ENCODE measurements around the gene SHISAL1.

The SHISAL1 gene

DNA sequence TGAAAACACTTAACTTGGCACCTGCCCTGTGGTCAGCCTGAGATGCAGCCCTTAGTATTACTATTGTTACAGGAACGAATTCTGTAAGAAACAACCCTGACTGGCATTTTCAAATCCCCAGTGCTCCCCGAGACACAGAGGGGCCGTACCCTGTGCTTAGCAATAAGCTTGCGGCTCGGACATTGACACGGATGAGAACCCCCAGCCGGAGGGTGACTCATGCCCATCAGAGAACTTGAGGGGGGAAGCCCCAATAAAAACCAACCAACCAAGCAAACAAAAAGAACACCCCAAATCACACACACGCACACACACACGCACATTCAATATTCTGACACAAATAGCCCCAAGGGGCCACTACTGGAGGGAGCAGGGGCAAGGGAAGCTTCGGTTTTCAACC is 63.8 kb downstream of the SHISAL1 start:
- TF ChIP-seq, protein P1, sequence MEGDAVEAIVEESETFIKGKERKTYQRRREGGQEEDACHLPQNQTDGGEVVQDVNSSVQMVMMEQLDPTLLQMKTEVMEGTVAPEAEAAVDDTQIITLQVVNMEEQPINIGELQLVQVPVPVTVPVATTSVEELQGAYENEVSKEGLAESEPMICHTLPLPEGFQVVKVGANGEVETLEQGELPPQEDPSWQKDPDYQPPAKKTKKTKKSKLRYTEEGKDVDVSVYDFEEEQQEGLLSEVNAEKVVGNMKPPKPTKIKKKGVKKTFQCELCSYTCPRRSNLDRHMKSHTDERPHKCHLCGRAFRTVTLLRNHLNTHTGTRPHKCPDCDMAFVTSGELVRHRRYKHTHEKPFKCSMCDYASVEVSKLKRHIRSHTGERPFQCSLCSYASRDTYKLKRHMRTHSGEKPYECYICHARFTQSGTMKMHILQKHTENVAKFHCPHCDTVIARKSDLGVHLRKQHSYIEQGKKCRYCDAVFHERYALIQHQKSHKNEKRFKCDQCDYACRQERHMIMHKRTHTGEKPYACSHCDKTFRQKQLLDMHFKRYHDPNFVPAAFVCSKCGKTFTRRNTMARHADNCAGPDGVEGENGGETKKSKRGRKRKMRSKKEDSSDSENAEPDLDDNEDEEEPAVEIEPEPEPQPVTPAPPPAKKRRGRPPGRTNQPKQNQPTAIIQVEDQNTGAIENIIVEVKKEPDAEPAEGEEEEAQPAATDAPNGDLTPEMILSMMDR (IDR thresholded peaks at IDR 0.05; ENCODE audit: insufficient read depth, missing control alignments) = no peak
- no peak for FAIRE-seq
- DNase-seq (ENCODE audit: insufficient read length, low spot score) = no peak

DNA sequence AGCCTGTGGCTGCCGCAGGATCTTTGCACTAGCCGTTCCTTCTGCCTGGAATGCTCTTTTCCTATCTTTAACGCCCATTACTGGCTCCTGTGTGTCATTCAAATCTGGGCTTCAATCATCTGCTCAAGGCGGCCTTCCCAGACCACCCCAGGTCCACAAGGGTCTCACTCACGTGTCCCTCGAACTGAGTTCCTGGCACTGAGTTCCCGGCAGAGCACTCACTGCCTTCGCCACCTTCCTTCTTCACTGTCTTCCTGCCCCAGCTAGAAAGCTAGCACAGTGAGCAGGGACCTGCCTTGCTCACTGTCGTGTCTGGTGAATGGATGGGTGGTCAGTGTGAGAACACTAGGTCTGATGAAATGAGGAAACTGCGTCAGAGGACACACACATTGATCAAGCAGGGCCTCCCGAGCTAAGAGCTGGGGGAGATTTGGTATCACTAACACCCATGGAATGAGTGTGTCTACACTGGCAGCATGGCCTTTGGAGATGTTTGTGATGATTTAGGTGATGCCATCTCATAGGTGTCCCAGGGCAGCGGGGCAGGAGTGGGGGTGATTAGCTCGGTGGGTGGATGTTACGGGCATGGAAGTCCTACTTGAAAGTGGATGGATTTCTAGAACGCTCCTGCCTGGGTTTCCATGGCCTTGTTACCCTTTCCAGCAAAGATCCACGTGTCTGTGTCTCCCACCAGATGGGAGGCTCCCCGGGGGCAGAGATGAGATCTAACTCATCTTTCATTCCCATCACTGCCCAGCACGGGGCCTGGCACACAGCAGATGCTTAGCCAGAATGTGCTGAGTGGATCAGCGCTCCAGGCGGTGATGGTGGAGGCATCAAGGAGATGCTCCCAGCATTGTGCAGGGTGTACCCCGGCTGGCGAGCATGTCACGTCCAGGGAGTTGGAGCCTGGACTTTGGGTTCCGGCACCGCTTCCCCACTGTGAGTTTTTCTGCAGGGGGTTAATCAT is 64.5 kb downstream of the SHISAL1 start:
- DNase-seq (ENCODE audit: insufficient read length, low spot score) (no peak), FAIRE-seq (no peak)
- TF ChIP-seq, protein P1 (IDR thresholded peaks at IDR 0.05; ENCODE audit: insufficient read depth, missing control alignments) = no peak

DNA sequence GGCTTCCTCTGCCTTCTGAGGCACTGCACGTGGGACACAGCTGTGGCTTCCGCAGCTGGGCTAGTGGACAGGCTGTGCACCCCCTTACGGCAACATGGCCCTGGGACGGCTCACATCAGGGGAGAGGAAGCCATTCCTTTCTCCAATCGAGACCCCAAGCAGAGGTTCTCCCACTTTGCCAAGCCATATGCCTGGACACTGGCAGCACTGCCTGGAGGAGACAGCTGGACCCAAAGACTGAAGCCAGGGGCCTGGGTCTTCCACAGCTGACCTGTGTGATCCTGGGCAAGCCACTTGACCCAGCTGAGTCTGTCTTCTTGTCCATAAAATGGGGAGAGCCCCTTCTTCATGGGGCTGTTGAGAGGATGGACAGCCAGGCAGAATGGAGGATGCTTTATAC is 65.4 kb downstream of the SHISAL1 start:
- TF ChIP-seq, protein P1 (IDR thresholded peaks at IDR 0.05; ENCODE audit: insufficient read depth, missing control alignments) = no peak
- DNase-seq (ENCODE audit: insufficient read length, low spot score) (no peak), FAIRE-seq (no peak)

DNA sequence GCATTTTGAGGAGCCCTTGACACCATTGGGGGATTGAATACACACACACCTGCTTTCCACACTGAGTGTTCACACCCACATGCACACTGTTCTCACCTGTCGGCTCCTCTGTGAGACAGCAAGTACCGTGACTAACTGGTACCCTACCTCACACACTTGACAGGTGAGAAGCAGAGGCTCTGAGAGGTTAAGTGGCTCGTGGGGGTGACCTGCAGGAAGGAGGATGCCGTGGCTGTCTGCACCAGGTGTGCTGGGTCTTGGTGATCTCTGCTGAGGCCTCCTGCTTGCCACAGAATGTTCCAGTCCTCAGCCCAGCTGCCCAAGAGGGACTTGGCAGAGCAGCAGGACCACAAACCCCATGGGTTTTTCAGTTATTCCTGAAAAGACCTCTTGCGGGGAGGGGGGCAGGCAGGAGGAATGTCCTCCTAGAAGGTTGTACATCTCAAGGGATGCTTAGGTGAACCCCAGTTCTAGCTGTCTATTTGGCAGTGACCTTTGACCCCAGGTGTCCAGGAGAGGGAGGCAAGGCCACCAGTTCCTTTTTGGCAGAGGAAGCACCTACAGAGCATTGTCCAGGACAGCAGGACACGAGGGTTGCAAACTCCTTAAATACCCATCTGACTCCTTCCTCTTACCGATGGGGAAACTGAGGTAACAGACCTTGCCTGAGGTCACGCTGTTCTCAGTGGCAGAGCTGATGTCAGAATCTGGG is 66.0 kb downstream of the SHISAL1 start:
- FAIRE-seq = no peak
- TF ChIP-seq, protein P1 (IDR thresholded peaks at IDR 0.05; ENCODE audit: insufficient read depth, missing control alignments) = no peak
- no peak for DNase-seq (ENCODE audit: insufficient read length, low spot score)

DNA sequence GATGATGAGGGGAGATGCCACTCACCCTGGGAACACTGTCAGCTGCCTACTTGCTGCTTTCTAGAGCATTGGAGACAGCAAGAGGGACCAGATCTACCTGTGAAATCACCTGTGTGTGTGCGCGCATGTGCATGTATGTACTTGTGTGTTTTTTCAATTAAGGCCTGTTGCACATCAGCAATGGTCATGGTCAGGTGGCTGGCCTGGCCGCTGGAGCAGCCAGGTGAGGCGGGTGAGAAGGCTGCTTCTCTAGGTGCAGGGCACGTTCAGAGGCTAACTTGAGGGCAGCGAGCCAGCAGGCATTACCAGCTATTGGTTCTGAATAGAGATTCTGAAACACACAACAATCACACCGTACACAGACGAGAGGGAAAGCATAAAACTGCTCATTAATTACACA is 66.9 kb downstream of the SHISAL1 start:
- TF ChIP-seq, protein P1 (IDR thresholded peaks at IDR 0.05; ENCODE audit: insufficient read depth, missing control alignments) = no peak
- FAIRE-seq (no peak), DNase-seq (ENCODE audit: insufficient read length, low spot score) (no peak)

DNA sequence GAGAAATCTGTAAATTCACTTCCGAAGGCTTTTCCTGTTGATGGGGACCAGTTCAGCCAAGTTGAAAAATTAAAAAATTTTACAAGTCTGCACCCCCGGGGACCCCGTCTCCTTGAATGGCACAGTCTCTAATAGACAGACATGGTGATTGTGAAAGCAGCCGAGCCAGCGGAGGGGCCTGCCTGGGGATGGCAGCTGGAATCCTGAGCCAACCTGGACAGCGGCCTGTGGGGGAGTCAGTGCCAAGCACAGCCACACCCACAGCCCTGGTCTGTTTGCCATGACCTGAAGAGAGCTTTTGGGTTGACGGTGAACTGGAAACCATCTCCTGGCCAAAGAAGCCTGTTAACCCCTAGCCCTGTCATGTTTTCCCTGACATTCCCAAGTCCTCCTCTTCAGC is 67.3 kb downstream of the SHISAL1 start:
- FAIRE-seq (no peak), DNase-seq (ENCODE audit: insufficient read length, low spot score) (no peak)
- TF ChIP-seq, protein P1 (IDR thresholded peaks at IDR 0.05; ENCODE audit: insufficient read depth, missing control alignments) = no peak
